IPS-NIHi7 (cell line): ENCODE measurements around the gene SLC9A9.
"Not testable (repeated sequence)": the region's sequence is repeated elsewhere in the genome, so short reads cannot be mapped to it uniquely, and the experiment has no call there.

Experiments
- DNase-seq: peaks from one replicate; pipeline ENCODE4 v3.0.0; 2012; ENCODE audit warnings: mixed read lengths; ENCODE audit errors: extremely low spot score

The SLC9A9 gene

GRCh38 chr3:143464850-143465249 is 383.4 kb downstream of the SLC9A9 start:
- no peak for DNase-seq

GRCh38 chr3:143455480-143455879 is 392.8 kb downstream of the SLC9A9 start:
- DNase-seq = no peak

GRCh38 chr3:143450632-143451031 is 397.6 kb downstream of the SLC9A9 start:
- no peak for DNase-seq

- DNase-seq = no peak
These were observed 400.8 kb downstream of the SLC9A9 start for GRCh38 chr3:143447491-143447890.

GRCh38 chr3:143445118-143445517 is 403.1 kb downstream of the SLC9A9 start:
- DNase-seq = no peak

GRCh38 chr3:143443851-143444331 is 404.4 kb downstream of the SLC9A9 start:
- no peak for DNase-seq

- DNase-seq = no peak
These were observed 405.3 kb downstream of the SLC9A9 start for GRCh38 chr3:143442814-143443447.

GRCh38 chr3:143441516-143442171 is 406.6 kb downstream of the SLC9A9 start:
- DNase-seq = no peak

- no peak for DNase-seq
These were observed 408.5 kb downstream of the SLC9A9 start for GRCh38 chr3:143439817-143440216.

GRCh38 chr3:143437405-143437804 is 410.9 kb downstream of the SLC9A9 start:
- no peak for DNase-seq

- DNase-seq = no peak
These were observed 411.9 kb downstream of the SLC9A9 start for GRCh38 chr3:143436231-143436930.

- DNase-seq = no peak
These were observed 414.4 kb downstream of the SLC9A9 start for GRCh38 chr3:143433787-143434378.

- DNase-seq = not testable (repeated sequence)
These were observed 417.0 kb downstream of the SLC9A9 start for GRCh38 chr3:143431298-143431697.

- no peak for DNase-seq
These were observed 417.7 kb downstream of the SLC9A9 start for GRCh38 chr3:143430568-143430967.

- peak; percentile 29 for DNase-seq
These were observed 418.4 kb downstream of the SLC9A9 start for GRCh38 chr3:143429628-143430514.

GRCh38 chr3:143428294-143428693 is 420.0 kb downstream of the SLC9A9 start:
- no peak for DNase-seq

GRCh38 chr3:143427631-143428030 is 420.6 kb downstream of the SLC9A9 start:
- DNase-seq = no peak

- DNase-seq = no peak
These were observed 423.4 kb downstream of the SLC9A9 start for GRCh38 chr3:143424874-143425273.

GRCh38 chr3:143421556-143421955 is 426.7 kb downstream of the SLC9A9 start:
- DNase-seq = no peak

- no peak for DNase-seq
These were observed 428.7 kb downstream of the SLC9A9 start for GRCh38 chr3:143419611-143420010.

GRCh38 chr3:143418391-143418790 is 429.9 kb downstream of the SLC9A9 start:
- no peak for DNase-seq
